ENCODE results near the gene B3GLCT.

DNA sequence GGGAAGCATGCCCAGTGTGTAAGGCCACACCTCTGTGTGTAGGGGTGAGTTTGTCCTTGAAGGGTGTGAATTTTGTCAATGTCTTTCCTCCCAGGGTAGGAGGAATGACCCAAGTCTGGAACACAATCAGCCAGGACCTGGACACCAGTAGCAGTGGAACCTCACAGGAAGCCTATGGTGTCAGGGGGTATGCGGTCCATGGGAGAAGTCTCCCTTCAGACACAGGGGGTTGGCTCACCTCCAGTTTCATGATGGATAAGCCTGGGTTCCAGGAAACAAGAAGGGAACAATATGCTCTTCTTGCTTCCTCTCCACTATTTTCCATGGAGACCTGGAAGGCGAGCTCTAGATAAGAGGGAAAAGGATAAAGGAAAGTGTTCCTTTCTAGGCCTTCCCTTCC, 23.9 kb downstream of the B3GLCT start:
- TF ChIP-seq, protein P1, sequence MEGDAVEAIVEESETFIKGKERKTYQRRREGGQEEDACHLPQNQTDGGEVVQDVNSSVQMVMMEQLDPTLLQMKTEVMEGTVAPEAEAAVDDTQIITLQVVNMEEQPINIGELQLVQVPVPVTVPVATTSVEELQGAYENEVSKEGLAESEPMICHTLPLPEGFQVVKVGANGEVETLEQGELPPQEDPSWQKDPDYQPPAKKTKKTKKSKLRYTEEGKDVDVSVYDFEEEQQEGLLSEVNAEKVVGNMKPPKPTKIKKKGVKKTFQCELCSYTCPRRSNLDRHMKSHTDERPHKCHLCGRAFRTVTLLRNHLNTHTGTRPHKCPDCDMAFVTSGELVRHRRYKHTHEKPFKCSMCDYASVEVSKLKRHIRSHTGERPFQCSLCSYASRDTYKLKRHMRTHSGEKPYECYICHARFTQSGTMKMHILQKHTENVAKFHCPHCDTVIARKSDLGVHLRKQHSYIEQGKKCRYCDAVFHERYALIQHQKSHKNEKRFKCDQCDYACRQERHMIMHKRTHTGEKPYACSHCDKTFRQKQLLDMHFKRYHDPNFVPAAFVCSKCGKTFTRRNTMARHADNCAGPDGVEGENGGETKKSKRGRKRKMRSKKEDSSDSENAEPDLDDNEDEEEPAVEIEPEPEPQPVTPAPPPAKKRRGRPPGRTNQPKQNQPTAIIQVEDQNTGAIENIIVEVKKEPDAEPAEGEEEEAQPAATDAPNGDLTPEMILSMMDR (IDR thresholded peaks at IDR 0.05): no peak
- TF ChIP-seq POLR2A (IDR thresholded peaks at IDR 0.05): no peak
